GM19240 (cell line): ENCODE measurements around the gene MARCHF11.

Source experiments
- DNase-seq: peaks from one replicate; pipeline ENCODE4 v3.0.0; 2011; ENCODE audit warnings: low spot score; ENCODE audit not compliant: insufficient read length

Gene MARCHF11

GRCh38 chr5:16051246-16051755 lies 128.3 kb downstream of the MARCHF11 start:
- DNase-seq: no peak

DNA sequence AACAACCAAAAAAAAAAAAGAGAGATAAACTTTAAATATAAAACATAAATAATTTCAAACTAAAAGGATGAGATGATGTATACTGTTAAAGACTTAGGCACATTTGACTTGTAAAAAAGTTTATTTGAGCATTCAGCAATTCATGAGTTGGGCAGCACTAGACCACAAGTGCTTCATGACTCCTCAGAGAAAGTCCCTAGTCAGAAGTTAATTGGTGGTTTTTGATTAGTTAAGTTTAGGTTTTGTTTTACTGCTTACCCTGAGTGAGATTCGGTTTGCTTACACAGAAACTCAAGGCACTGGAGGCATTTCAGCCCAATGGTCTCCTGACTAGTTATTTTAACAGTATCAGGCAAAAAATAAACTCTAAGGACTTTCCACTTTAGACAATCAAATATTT lies 129.2 kb downstream of the MARCHF11 start:
- DNase-seq: no peak

GRCh38 chr5:16049761-16050160 lies 129.8 kb downstream of the MARCHF11 start:
- DNase-seq: no peak

DNA sequence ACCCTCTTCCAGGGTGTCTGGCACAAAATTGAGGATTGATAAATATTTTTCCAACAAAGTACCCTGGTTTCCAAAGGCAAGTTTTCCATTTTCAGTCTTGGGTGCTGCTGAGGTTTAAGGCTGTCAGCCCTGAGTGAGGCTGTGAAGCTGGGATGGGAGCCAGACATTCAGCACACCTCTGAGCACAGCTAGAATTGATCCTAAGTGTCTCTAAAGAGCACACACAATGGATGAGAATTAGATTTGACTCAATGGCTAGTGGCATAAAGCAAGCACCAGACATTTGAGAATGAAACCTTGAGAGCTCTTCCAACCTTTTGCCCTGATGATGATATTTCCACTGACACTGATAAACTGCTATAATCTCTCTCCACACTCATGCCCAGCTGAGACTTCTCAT lies 131.5 kb downstream of the MARCHF11 start:
- DNase-seq: no peak

DNA sequence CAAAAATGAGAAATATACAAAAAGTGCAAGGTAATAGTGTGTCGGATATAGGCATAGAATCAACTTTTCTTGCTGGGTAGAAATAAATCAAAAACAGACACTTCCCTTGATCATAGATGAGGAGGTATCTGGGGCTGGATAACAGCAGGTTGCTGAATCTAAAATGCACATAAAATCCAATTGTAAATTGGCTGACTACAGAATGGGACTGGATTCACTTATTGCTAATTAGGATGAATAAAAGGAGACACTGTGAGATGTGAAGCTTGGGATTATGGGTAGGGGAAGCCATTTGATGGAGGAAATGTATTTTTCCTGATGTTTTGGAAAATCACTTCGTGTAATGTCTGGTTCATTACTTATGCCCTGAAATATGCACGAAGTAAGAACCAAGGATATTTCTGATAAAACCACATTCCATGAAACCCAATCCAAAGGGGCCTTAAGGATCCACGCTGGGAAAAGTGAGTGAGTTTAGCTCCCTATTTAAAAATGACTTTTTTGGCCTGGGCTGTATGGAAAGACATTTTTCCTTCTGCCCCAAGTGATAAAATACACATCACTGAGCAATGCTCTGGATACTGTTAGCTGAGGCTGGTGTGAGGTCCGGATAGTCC lies 136.1 kb downstream of the MARCHF11 start:
- DNase-seq: no peak

- no peak for DNase-seq
Observed at GRCh38 chr5:16037121-16037845, 142.3 kb downstream of the MARCHF11 start.

GRCh38 chr5:16034319-16035001 lies 145.1 kb downstream of the MARCHF11 start:
- no peak for DNase-seq

DNA sequence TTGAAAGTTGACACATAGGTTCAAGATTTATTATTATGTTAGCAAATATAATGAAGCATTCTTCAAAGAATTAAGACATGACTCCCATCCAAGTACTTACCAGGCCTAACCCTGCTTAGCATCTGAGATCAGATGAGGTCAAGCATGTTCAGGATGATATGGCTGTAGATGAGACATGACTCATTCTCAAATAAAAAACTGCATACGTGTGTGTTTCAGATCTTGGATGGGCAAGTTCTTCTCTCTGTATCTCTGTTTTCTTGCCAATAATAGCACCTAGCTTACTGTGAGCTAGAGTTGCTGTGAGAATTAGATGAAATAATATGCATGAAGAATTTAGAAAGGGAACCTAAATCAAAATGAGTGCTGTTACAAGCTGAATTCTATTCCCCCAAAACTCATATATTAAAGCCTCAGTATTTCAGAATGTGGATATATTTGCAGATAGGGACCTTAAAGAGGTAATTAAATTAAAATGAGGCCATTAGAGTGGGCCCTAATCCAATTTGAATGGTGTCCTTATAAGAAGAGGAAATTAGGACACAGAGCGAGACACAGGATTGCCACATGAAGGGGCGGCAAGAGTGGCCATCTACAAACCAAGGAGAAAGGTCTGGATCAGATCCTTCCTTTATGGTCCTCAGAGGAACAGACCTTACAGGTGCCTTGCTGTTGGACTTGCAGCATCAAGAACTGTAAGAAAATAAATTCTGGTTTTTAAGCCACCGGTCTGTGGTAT lies 146.2 kb downstream of the MARCHF11 start:
- DNase-seq: no peak

- no peak for DNase-seq
Observed at GRCh38 chr5:16028708-16029107, 150.9 kb downstream of the MARCHF11 start.

- DNase-seq: no peak
Observed at GRCh38 chr5:16025681-16026080, 153.9 kb downstream of the MARCHF11 start.

GRCh38 chr5:16018970-16019369 lies 160.6 kb downstream of the MARCHF11 start:
- no peak for DNase-seq

GRCh38 chr5:16017720-16018119 lies 161.9 kb downstream of the MARCHF11 start:
- DNase-seq: no peak
